HG02759 (cell line): ENCODE data around the gene GPC5.
"Not testable (repeated sequence)": the region's sequence is repeated elsewhere in the genome, so short reads cannot be mapped to it uniquely, and the experiment has no call there.

Experiments
- ATAC-seq: cut with Tn5 transposase; IDR thresholded peaks from one replicate; pipeline ENCODE4 v1.9.1; 2021; ENCODE audit warnings: mild to moderate bottlenecking, moderate library complexity; ENCODE audit not compliant: unreplicated experiment

GPC5 gene

DNA sequence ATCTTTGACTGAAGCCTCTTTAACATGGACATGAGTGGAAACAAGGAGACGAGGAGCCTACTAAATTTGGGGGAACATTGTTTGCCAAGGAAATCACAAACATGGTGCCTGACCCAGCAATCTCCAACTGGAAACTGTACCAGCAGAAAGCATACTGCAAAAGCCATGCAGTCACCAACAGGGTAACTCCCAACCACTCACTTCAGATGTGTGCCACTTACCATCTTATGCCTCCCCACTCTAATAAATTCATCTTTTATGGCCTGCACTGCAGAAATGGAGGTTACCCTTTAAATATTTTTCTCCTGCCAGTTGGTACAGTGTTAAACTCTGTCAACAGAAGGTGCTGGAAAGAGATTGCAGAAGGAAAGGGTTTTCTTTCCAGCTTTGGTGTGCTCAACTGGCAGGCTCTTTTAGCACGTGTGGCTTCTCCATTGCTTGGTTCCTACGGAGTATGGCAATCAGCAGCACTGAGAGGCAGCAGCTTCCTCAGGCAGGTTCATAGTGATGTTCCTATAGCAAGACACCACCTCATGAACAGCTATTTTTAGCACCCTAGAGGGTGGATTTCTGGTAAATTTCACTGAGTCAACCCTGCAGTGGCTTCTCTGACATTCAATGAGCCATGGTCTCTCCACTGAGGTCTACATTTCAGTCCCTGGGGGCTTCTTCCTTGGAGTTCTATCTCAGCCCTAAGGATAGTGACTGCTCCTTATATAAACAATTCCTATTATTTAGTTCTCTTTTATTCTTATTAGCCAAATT, 29.6 kb upstream of the GPC5 start:
- peak; percentile 27 for ATAC-seq

DNA sequence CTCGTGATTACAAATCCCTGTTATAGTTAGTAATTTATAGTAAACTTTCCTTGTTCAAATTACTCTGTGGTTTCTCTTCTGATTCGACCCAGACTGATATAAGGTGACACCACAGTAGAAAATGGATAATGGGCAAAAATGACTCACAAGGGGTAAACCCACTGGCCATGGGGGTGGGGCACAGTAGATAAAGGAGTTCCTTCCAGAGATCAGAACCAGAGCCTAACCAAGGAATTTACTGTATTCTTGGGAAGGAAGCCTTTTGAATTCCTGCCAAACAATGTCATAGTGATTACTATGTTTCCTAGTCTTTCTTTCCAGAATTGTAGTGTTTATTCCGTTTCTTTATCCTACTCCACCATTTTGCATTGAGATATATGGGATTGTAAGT, 29.0 kb upstream of the GPC5 start:
- ATAC-seq = peak; percentile 45

GRCh38 chr13:91370501-91370900, 27.9 kb upstream of the GPC5 start:
- ATAC-seq = no peak

DNA sequence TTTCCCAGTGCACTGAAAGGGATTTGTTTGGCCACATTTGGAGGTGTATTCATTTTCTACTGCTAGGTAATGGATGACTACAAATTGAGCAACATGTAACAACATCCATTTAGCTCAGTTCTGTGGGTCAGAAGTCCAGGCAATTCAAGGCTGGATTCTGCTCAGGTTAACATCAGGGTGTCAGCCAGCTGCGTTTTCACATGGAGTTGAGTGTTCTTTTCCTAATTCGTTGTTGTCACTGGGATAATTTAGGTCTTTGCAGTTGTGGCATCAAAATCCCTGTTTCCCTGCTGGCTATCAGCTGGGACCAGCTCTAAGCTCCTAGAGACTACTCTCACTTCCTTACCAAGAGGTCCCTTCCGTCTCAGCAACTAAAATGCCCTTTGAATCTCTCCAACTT, 25.5 kb upstream of the GPC5 start:
- no peak for ATAC-seq

GRCh38 chr13:91375116-91375729, 23.2 kb upstream of the GPC5 start:
- peak; percentile 97 for ATAC-seq

DNA sequence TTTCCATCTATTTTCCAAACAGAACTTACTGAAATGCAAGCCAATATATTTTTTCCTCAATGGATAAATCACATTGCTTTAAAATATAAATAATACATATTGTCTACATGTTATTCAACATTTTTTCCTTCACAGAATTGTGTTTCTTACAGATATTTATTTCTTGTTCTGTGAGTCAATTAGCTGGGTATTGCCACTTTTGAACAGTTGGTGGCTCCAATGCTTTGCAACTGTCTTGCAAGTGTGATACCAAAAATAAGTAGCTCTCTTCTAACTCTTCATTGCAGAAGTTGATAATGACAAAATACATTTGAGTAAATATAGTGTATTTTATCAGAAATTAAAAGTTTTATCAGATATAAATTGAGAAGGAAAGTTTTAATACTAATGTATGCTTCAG, 17.1 kb upstream of the GPC5 start:
- ATAC-seq = no peak

- no peak for ATAC-seq
Observed at GRCh38 chr13:91383836-91384235, 14.6 kb upstream of the GPC5 start.

GRCh38 chr13:91384896-91385295, 13.5 kb upstream of the GPC5 start:
- no peak for ATAC-seq

DNA sequence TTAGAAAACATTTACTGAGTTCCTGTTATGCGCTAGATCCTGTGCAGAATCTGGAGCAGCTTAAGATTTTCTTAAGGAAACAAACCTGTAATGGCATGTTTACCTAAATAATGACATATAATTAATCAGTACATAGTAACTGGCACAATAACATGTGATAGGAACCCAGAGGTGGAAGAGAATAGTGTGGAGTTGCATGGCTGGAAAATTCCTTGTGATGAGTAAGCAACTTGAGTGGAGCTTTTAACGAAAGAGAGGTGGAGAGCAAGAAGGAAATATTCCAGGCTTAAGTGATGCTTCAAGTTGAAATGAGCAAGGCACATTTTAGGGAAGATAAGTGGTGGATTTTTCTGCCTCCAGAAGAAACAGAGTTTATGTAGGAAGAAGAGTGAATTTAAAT, 9.2 kb upstream of the GPC5 start:
- ATAC-seq = no peak

DNA sequence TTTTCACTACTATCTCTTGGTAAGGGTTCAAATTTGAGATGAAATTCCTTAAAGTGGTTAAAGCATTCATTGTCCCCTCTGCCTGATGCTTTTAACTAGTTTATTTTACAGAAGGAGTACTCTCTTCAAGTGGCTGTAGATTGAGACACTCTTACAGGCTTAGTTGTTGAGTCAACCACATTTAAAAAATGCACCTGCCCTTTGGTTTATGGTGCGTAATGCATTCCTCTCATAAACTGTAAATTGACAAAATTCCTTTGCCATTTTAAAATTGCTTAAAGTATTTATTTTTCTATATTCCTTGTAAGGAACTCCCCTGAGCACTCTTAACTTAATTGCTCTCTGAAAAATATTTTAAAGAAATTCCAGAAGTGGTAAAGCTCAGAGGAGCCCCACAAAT, 826 bp upstream of the GPC5 start:
- no peak for ATAC-seq

DNA sequence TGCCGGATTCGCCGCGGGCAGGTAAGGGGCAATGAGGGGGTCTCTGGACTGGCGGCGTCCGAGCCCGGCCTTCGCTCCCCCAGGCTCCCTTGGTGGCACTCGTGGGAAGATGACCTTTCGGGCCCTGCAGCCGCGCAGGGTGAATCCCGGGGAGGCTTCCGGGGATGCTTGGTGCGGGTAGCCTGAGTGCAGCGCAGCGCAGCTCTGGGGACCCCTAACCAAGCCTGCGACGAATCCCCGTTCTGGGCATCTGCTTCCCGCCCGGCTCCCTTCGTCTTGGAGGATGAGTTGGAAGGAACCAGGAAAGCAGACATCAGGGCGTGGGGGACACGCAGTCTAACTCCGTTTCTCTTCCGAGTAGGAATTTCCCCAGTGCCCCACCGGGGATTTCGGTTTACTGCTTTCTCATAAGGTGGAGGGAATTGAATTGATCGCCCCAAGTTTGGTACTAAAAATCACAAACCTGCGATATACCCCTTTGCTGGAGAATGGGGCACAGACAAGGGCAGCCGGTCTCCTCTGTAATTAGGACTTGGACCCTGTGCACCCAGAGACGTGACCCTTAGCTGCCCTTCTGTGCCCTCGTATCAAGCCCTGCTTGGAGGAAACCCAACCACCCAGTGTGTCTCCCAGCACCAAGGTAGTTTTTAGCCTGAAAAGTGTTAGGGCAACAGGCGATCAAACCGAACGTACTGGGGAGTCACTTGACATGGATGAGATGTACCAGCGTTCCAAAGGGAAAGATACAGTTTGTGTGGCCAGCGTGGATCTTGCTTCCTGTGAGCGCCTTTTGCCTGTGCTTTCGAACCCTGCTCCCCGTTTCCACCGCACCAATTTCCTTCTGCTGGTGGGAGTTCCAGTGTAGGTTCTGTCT, 1.0 kb downstream of the GPC5 start:
- peak; percentile 16 for ATAC-seq

DNA sequence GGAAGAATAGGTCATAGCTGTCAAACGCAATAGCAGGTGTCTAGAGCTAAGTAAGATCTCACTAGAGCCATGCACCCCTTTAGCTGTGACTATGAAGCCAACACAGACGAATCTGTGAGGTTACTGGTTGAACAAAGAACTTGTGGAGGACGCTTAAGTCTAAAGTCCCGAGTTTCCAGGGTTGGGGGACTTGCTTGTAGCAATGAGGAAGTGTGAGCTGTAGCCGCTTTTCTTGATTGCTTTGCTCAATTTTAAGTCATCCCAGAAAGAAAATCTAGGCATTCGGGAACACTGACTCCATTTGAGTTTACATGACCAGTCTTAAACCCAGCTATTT, 1.6 kb downstream of the GPC5 start:
- ATAC-seq = no peak

- ATAC-seq = no peak
Observed at GRCh38 chr13:91400671-91401070, 2.2 kb downstream of the GPC5 start.

DNA sequence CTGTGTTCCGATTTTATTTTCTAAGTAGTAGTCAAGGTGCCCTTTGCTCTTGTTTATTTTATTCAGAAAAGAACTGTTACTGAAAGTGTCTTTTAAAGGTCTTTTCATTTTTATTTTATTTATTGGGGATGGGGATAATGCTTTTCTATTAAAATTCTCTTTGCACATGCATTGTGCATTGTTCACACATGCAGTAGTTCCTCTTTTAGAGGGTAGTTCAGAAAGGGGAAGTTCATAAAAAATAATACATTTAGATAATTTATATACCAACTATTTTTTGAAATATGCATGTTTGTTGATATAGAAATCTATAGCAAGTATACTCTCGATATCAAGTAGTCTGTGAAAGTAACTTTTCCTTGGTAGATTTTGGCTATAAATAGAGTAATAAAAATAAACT, 3.5 kb downstream of the GPC5 start:
- ATAC-seq = no peak

GRCh38 chr13:91405240-91405639, 6.8 kb downstream of the GPC5 start:
- peak; percentile 63 for ATAC-seq

- ATAC-seq = peak; percentile 72
Observed at GRCh38 chr13:91406619-91407018, 8.2 kb downstream of the GPC5 start.

DNA sequence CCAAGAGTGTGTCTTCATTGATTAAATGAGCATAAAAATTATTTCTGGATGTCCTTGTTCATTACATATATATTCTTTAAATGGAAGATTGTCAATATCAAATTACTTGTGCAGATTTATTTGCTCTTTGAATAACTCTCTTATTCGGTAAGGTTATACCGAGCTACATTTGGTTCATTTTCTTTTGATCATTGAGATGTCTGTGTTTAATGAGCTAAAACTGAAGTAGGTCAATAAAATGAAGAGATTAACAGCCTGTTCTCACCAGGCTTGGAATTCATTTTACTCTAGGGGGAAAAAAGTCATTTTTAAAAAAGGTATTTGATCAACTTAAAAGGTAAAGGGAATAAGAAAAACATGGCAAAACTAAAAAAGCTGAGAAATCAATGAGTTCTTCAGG, 10.6 kb downstream of the GPC5 start:
- ATAC-seq = no peak

GRCh38 chr13:91416579-91416978, 18.2 kb downstream of the GPC5 start:
- ATAC-seq = not testable (repeated sequence)

GRCh38 chr13:91417660-91418325, 19.4 kb downstream of the GPC5 start:
- no peak for ATAC-seq

GRCh38 chr13:91426913-91427312, 28.5 kb downstream of the GPC5 start:
- no peak for ATAC-seq

- ATAC-seq = not testable (repeated sequence)
Observed at GRCh38 chr13:91438674-91439073, 40.3 kb downstream of the GPC5 start.
